Activated CD4-positive, alpha-beta T cell treated with anti-CD3 and anti-CD28 coated beads, Interleukin-2, amount 50 U/mL, for 4 hours (primary cell): Measurements from ENCODE around the gene CTSH.
"Not testable (repeated sequence)": the region's sequence is repeated elsewhere in the genome, so short reads cannot be mapped to it uniquely, and the experiment has no call there.

Experiments
- DNase-seq, 2 experiments: peaks; one replicate each; pipeline ENCODE4 v3.0.0-alpha.2; 2020

Gene CTSH

DNA sequence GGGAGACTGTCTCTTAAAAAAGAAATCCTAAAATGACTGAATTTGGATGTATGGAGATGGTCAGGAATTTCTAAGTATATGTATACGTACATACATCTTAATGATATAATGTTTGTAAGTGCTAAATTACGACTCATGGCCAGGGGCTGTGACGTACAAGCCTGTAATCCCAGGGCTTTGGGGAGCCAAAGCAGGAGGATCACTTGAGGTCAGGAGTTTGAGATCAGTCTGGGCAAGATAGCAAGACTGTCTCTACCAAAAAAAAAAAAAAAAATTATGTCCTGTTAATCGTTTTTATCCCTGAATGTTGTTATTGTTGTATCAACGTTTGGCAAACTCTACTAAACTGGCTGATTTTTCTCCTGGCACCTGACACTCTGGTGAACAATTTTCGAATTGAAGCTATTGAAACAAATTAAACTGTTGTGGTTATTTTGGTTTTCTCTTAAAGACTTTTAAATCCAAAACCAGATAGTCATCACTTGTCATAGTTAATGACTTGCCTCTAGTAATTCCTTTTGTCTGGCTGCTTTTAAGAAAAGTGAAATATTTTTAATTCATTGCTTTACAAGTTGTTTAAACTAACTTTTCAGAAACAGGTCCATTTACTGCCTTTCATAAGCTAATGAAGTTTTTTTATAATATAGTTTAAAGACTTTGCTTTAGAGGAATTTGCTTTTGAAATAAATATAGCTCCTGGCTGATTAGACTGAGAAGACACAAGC, 65.2 kb downstream of the CTSH start:
- DNase-seq: no peak

DNA sequence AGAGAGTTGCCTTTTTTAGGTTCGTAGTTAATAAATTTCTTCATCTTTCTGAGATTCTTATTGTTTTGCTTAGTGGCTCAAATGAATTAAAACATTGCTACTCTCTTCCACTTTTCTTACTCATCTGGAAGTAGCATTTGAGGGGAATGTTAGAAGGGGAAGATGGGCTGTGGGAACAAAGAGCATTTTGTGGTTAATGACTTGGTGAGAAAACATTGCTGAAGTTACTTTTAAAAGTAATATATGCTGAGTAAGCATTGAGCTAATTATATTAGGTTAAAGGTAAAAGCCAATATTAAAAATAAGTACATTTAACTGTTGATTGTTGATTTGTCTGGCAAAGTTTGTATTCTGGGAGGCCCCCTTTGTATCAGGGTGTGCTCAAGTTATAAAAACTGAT, 66.5 kb downstream of the CTSH start:
- DNase-seq: no peak

DNA sequence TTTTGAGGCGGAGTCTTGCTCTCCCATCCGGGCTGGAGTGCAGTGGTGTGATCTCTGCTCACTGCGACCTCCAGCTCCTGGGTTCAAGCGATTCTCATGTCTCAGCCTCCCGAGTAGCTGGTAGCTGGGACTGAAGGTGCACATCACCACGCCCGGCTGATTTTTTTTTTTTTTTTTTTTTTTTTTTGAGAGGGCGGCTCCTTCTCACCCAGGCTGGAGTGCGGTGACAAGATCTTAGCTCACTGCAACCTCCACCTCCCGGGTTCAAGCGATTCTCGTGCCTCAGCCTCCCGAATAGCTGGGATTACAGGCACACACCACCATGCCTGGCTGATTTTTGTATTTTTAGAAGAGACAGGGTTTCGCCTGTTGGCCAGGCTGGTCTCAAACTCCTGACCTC, 67.9 kb downstream of the CTSH start:
- not testable (repeated sequence) for DNase-seq

DNA sequence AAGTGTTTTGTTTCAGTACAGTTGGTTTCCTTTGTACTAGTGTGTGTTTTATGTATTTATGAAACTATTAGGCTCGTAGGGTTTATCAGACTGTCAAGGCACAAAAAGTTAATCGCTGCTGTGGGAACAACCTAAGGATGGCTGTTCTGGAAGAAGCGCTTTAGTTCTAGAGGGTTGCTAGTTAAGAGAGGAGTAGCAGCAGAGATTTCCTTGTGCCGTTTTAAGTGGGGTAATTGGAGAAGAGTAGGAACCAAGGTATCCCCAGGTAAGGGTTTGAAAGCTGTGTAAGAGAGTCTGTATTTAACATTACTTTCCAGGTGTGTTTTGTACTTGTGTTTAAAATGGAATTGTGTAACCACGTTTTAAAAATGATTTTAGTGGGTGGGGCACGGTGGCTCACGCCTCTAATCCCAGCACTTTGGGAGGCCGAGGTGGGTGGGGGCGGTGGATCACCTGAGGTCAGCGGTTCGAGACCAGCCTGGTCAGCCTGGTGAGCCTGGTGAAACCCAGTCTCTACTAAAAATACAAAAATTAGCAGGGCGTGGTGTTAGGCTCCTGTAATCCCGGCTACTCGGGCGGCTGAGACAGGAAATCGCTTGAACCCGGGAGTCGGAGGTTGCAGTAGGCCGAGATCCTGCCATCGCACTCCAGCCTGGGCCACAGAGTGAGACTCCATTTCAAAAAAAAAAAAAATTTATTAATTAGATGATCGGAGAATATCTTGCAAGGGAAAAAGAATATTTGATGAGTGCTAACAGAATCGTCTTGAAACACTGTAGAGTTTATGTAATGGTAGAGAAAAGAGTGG, 69.5 kb downstream of the CTSH start:
- DNase-seq: no peak

DNA sequence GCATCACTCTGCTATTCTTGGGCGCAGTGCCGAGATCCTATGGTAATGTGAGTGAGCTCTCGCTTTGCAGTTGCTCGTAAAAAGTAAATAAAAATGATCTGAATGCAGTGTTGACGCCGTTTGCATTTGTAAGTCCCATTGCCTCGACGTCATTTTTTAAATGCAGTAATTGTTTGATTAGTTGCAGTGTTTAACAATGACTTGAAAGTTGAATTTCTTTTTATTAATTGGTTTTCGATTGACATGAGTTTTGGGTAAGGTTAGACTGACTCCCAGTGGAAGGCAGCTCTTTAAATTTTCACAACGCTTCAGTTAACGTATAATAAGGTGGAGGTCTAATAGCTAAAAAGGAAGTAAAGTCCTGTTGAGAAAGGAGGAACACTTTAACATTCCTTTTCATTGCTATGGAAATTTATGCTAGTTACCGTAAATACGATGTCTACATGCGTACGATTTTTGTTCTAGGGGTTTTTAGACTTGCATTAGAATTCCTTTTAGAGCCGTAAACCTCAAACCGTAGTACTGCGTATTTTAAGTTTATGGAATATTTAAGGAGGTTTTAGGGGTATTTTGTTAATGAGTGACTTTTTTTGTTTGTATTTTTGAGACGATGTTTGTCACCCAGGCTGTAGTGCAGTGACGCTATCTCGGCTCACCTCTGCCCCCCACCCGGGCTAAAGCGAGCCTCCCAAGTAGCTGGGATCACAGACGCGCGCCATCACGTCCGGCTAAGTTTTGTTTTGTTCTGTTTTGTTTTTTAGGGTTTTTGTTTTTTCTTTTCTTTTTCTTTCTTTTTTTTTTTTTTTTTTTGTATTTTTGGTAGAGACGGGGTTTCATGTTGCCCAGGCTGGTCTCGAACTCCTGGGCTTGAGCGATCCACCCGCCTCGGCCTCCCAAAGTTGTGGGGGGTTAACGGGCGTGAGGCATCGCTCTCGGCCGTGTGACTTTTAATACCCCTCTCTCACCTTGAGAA, 70.8 kb downstream of the CTSH start:
- no peak for DNase-seq

DNA sequence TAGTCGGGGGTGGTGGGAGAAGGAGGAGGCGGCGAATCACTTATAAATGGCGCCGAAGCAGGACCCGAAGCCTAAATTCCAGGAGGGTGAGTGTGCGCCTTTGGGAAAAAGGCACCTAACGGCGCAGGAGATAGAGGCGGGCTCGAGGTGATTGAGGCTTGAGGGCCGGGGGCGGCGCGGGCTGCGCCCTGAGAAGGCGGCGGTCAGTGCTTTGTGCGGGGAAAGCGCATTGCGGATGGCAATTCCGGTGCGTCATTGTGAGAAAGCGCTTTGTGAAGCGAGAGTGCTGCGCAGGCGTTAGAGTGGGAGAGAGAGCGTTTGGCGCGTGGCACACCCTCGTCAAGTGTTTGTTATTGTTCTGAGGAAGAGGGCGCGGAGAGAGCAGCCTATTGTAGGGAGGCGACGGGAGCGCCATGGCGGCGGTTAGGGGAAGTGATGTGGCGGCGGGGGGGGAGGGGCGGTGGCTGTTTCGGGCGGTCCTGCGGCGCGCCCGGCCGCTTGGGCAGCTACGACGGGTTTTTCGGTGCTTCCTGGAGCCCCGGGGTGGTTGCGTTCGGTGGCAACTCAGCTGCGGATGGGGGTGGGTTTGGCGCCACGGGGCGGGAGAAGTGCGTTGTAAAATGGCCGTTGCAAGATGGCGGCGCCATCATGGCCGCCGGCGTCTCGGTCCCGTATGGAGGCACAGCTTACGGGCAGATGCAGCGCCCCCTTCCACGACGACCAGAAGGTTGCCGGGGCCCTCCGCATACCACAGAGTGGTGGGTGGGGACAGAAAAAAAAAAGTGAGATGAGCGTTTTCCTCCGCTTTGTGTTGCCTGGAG, 71.7 kb downstream of the CTSH start:
- peak; percentile 90 to 91 for DNase-seq

DNA sequence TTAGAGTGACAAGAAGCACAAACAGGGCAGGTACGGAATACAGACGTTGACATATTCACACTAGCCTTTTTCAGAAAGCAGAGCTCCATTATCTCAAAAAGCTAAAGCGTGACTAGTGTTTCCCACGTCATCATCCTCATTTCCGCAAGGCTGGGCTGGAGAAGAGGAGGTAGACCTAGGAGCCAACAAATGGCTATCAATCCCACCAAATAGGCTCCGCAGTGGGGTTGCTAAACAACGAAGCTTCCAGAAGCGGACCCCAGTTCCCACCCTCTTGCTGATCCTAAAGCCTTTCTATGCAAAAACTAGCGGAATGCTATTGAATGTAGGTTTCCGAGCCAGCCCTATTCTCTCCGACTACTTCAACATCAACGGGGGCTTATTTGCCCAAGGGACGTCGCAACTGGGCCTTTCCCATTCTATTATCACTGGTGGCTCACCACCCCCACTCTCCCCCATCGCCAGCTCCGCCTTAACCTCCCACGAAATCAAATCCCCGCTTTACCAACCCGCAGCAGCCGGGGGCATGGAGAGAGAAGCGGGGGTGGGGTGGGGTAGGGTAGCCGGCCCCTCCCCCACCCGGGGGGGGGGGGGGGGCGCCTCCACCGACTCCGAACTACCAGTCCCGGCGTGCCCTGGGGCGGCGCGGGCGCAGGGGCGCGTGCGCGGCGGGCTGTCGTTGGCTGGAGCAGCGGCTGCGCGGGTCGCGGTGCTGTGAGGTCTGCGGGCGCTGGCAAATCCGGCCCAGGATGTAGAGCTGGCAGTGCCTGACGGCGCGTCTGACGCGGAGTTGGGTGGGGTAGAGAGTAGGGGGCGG, 72.5 kb downstream of the CTSH start, which contains the start of gene MORF4L1:
MORF4L1 (plus strand) TSS at position 736 of the 817 bp plus-strand sequence. CDS start 128 bp downstream, outside the sequence.
- peak; percentile 91 to 93 for DNase-seq

DNA sequence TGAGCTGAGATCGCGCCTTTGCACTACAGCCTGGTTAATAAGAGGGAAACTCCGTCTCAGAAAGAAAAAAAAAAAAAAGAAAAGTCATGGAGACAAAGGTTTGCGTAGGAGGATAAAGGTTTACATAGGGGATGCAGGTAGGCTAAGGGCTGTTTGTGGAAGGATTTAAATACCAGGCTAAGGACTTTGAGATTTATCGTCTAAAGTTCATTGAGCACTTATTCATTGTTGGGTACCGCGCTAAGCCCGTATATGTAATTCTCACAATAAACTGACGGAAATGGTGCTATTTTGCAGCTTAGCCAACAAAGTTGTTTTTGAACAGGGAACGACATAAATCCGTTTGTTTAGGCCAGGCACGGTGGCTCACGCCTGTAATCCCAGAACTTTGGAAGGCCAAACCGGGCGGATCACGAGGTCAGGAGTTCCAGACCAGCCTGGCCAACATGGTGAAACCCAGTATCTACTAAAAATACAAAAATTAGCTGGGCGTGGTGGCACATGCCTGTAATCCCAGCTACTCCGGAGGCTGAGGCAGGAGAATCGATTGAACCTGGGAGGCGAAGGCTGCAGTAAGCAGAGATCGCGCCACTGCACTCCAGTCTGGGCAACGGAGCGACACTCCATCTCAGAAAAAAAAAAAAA, 73.2 kb downstream of the CTSH start:
- DNase-seq: not testable (repeated sequence)
